Karpas-422 (cell line): ENCODE data around the gene TADA1. TPM values are rescaled to one million over a fixed set of nuclear protein-coding genes. Genes with fewer than 3 reads are reported as not detected.

Source experiments
- DNase-seq: peaks from one replicate; pipeline ENCODE4 v3.0.0-alpha.2; 2015
- H2AFZ ChIP-seq: fragments of 200-600 bp; sonication (generic); 2 replicates; pipeline ENCODE4 v1.6.1; 2014; ENCODE audit warnings: antibody characterized with exemption, low read length, mixed read lengths
- H3K27ac ChIP-seq: fragments of 200-600 bp; sonication (generic); 2 replicates; pipeline ENCODE4 v1.5.1; 2014; ENCODE audit warnings: mild to moderate bottlenecking, low read length, moderate library complexity
- H3K27me3 ChIP-seq: fragments of 200-600 bp; sonication (generic); 2 replicates; pipeline ENCODE4 v1.6.1; 2014; ENCODE audit warnings: low read length, mixed read lengths
- H3K36me3 ChIP-seq: fragments of 200-600 bp; sonication (generic); 2 replicates; pipeline ENCODE4 v1.6.1; 2014; ENCODE audit warnings: low read length, mixed read lengths; ENCODE audit not compliant: insufficient read depth
- H3K4me1 ChIP-seq: fragments of 200-600 bp; sonication (generic); 2 replicates; pipeline ENCODE4 v1.6.1; 2014; ENCODE audit warnings: mild to moderate bottlenecking, low read length, mixed read lengths
- H3K4me2 ChIP-seq: fragments of 200-600 bp; sonication (generic); 2 replicates; pipeline ENCODE4 v1.6.1; 2014; ENCODE audit warnings: low read length, low read depth, mild to moderate bottlenecking; ENCODE audit not compliant: poor library complexity, severe bottlenecking
- H3K4me3 ChIP-seq: fragments of 200-600 bp; sonication (generic); 2 replicates; pipeline ENCODE4 v1.5.1; 2014; ENCODE audit warnings: mild to moderate bottlenecking, antibody characterized with exemption, low read length, mixed read lengths
- H3K79me2 ChIP-seq: fragments of 200-600 bp; sonication (generic); 2 replicates; pipeline ENCODE4 v1.6.1; 2014; ENCODE audit warnings: mild to moderate bottlenecking, low read length, mixed read lengths
- H3K9ac ChIP-seq: fragments of 200-600 bp; sonication (generic); 2 replicates; pipeline ENCODE4 v1.6.0; 2014; ENCODE audit warnings: low read length
- H3K9me2 ChIP-seq: fragments of 200-600 bp; sonication (generic), shearing (Covaris generic); replicated peaks from 2 replicates; pipeline ENCODE4 v1.6.0; 2014; ENCODE audit warnings: mild to moderate bottlenecking, low read length, moderate library complexity; ENCODE audit not compliant: insufficient read depth
- H3K9me3 ChIP-seq: fragments of 300-700, 200-600 bp; sonication (generic); 2 replicates; pipeline ENCODE4 v1.6.1; 2014; ENCODE audit warnings: low read length, mixed read lengths
- H4K20me1 ChIP-seq: fragments of 200-600 bp; sonication (generic); 2 replicates; pipeline ENCODE4 v1.6.1; 2014; ENCODE audit warnings: mild to moderate bottlenecking, antibody characterized with exemption, low read length, low read depth; ENCODE audit not compliant: insufficient read depth
- total RNA-seq: library from RNA; depleted of rRNA; stranded (reverse); fragments of >200 nt; shearing (Covaris generic); gene quantifications from 2 replicates; pipeline ENCODE4 v1.2.3, GENCODE V29; 2014; ENCODE audit warnings: low replicate concordance; rRNA removed

Gene TADA1
- total RNA-seq, 1 experiment from 2014 or later: 26.6 TPM

DNA sequence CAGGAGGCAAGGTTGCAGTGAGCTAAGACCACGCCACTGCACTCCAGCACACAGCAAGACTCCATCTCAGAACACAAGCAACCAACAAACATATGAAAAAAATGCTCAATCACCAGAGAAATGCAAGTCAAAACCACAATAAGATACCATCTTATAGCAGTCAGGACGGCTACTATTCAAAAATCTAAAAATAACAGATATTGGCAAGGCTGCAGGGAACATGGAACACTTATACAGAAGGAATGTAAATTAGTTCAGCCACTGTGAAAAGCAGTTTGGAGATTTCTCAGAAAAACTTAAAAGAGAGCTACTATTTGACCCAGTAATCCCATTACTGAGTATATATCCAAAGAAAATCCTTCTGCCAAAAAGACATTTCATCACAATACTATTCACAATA lies 64.4 kb downstream of the TADA1 start:
- peaks cover 6% of the 10 kb centered on the region for H3K4me1 ChIP-seq
- no peak overlapping the region for H3K4me3 ChIP-seq
- H4K20me1 ChIP-seq: no peaks in the 10 kb centered on the region
- H3K4me2 ChIP-seq: no peak overlapping the region
- no peak overlapping the region for H3K9ac ChIP-seq
- no peaks in the 10 kb centered on the region for H3K9me2 ChIP-seq
- no peak for DNase-seq
- no peak overlapping the region for H2AFZ ChIP-seq
- H3K27me3 ChIP-seq: no peaks in the 10 kb centered on the region
- no peaks in the 10 kb centered on the region for H3K9me3 ChIP-seq
- no peaks in the 10 kb centered on the region for H3K36me3 ChIP-seq
- H3K79me2 ChIP-seq: no peaks in the 10 kb centered on the region
- H3K27ac ChIP-seq: no peak overlapping the region

- H3K79me2 ChIP-seq: no peaks in the 10 kb centered on the region
- peaks cover 10% of the 10 kb centered on the region for H3K4me1 ChIP-seq
- no peaks in the 10 kb centered on the region for H3K27me3 ChIP-seq
- H3K9me2 ChIP-seq: no peaks in the 10 kb centered on the region
- no peaks in the 10 kb centered on the region for H3K9me3 ChIP-seq
- H2AFZ ChIP-seq: no peak overlapping the region
- no peaks in the 10 kb centered on the region for H3K36me3 ChIP-seq
- H3K27ac ChIP-seq: no peak overlapping the region
- no peak overlapping the region for H3K4me3 ChIP-seq
- H4K20me1 ChIP-seq: no peaks in the 10 kb centered on the region
- H3K4me2 ChIP-seq: no peak overlapping the region
- no peak for DNase-seq
- no peak overlapping the region for H3K9ac ChIP-seq
Observed at GRCh38 chr1:166808952-166809351, 67.1 kb downstream of the TADA1 start.

Other genes with a start within 250 kb of the TADA1 start
- gene POGK, start 36.8 kb downstream of the TADA1 start, total RNA-seq: 44.7 and 45.7 TPM in 2 replicates
- 8.0 and 30.7 TPM in 2 replicates for gene ILDR2, start 99.3 kb upstream of the TADA1 start, total RNA-seq
- gene MAEL, start 113.0 kb upstream of the TADA1 start, total RNA-seq: 0.63 and 1.7 TPM in 2 replicates
- gene GPA33, start 214.1 kb upstream of the TADA1 start, total RNA-seq: 0.07 TPM in 1 of 2 replicates, not detected in the other
- gene STYXL2, start 217.8 kb upstream of the TADA1 start, total RNA-seq: not detected in 2 replicates